GM19238 (cell line): ENCODE data around the gene DHRS11.

Source experiments
- DNase-seq: peaks from one replicate; pipeline ENCODE4 v3.0.0; 2011; ENCODE audit warnings: low spot score; ENCODE audit not compliant: insufficient read length

Gene DHRS11, protein sequence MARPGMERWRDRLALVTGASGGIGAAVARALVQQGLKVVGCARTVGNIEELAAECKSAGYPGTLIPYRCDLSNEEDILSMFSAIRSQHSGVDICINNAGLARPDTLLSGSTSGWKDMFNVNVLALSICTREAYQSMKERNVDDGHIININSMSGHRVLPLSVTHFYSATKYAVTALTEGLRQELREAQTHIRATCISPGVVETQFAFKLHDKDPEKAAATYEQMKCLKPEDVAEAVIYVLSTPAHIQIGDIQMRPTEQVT

DNA sequence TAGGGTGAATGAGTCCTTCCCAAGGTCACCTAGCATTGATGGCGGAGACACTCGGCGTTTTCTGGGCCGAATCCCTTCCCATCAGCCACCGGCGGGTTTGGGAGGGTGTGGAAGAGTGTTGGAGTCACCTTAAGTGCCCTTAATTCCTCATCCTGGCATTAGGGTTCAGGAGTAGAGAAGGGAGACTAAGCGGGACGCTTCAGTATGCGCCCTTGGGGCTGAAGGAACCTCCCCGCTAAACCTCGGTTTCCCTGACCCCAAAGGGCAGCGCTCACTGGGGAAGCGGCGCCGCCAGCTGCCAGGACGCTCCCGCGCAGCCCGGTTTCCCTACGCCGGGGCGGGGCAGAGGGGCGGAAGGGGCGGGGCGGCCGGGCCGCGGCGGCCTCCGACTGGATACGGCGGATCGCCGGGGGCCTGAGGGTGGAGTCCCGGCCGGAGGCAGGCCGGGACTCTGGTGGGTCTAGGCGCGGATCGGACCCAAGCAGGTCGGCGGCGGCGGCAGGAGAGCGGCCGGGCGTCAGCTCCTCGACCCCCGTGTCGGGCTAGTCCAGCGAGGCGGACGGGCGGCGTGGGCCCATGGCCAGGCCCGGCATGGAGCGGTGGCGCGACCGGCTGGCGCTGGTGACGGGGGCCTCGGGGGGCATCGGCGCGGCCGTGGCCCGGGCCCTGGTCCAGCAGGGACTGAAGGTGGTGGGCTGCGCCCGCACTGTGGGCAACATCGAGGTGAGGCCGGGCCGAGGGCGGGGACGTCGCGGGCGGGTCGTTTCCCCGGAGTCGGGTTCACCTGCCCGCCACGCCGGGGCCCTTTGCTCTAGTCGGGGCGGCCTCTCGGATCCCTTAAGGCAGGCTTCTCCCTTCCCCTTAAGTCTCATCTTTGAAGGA, at the start of gene DHRS11:
DHRS11 (plus strand) TSS at position 446 of the 882 bp plus-strand sequence; CDS start at position 577, 131 bp downstream.
- DNase-seq: peak; percentile 93

DNA sequence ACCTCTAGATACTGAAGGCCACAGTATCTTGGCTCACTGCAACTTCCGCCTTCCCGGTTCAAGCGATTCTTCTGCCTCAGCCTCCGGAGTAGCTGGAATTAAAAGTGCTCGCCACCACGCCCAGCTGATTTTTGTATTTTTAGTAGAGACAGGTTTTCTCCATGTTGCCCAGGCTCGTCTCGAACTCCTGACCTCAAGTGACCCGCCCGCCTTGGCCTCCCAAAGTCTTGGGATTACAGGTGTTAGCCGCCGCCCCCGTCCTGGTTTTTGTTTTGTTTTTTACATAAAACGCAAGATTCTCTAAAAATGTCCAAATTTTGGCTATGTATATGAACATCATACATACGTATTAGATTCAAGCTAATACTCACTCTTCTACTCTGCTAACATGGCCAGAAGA, 48.9 kb upstream of the DHRS11 start:
- no peak for DNase-seq

DNA sequence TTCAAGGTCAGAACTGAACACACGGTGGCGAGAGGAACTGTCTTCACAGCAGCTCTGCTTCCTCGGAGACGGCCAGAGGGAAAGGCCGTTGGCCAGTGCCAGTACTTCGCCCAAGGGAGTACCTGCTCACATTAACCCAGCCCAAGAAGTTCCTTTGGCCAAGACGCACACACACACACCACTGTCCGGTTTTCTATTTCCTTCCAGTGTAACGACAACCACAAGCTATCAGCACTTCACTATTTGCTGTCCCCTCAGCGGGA, 47.7 kb upstream of the DHRS11 start:
- DNase-seq: no peak

DNA sequence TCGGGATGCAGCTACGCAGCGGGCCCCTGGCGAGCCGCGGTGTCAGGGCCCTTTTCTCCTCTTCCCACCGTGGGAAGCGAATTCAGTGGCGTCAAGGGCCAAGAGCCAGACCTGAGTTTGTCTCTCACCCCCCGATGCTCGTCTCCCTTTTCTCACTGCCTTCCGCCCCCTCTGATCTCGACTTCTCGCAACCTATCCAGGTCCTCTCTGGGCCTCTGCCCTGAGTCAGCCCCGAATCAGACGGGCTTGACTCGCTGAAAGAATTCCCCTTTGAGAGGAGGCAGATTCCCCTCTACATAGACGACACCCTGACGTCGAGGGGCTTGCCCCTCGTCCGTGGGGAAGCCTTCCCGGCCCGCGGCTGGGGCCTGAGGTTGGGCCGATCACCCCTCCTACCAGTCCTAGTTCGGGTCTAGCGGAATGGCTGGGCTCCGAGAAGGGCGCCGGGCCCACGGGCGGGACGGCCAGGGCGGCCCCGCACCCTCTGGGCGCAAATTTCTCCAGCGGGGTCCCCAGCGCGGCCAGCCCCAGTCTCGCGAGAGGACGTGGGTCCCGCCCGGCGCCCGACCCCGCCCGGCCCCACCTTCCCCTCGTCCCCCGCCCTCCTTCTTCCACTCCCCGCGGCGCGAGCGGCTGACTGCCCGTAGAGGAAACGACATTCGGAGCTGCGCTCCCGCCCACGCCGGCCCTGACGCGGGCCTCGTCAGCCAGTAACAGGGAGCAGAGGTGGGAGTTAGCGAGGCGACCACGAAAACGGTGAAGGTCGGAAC, 47.2 kb upstream of the DHRS11 start, which contains the start of gene GGNBP2:
GGNBP2 (plus strand) TSS at position 613 of the 770 bp plus-strand sequence. CDS start 806 bp downstream, outside the sequence.
- DNase-seq: peak; percentile 80

DNA sequence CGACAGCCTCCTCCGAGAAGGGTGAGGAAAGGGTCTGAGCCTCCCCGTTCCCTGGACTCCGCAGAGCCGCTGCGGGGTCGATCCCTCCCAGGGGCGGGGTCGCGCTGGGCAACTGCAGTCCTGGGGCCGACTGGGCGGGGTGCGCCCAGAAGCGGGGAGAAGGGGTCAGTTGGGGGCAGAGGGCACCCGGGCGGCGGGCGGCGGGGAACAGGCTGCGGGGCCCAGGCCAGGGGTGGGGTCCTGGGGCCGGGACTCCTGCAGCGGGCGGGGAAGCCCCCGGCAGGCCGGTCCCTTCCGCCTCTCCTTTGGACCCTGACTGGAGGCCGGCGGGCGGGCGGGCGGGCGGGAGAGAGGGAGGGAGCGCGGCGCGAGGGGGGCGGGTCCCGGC, 46.6 kb upstream of the DHRS11 start:
- DNase-seq: no peak

DNA sequence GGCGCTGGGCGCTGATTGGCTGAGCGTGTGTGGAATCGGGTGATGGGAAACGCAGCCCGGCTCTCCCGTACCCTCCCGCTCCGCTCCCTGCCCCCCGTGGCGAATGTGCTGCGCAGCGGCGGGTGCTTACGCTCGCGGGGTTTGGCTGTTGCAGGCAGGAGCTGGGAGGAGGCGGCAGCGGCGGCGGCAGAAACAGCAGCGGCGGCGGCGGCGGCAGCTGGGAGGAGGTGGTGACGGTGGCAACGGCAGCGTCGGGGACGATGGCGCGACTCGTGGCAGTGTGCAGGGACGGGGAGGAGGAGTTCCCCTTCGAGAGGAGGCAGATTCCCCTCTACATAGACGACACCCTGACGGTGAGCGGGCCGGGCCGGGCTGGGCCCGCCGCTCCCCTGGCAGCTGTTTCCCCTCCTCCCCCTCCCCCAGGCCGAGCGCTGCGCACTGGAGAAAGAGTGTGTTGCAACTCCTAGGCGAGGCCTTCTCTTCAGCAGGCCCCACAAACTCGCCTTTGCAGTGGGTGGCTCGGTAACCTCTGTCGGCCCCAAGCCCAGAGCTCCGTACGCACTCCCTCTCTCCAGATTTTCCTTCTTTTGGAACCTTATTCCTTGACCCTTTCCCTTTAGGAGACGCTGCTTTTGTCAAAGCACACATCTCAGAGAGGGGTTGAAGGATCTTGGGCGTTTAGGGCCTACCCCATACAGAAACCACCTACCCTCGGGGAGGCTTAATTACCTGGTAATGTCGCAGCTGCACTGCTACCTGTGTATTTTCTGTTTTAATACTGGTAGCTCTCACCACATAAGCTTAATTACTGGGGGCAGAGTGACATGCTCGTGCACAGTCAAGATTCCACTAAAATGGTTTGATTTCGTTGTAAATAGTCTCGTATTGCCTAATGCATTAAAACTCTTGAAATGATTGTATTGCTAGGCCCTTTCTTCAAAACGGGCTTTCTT, 45.9 kb upstream of the DHRS11 start:
- peak; percentile 91 for DNase-seq

DNA sequence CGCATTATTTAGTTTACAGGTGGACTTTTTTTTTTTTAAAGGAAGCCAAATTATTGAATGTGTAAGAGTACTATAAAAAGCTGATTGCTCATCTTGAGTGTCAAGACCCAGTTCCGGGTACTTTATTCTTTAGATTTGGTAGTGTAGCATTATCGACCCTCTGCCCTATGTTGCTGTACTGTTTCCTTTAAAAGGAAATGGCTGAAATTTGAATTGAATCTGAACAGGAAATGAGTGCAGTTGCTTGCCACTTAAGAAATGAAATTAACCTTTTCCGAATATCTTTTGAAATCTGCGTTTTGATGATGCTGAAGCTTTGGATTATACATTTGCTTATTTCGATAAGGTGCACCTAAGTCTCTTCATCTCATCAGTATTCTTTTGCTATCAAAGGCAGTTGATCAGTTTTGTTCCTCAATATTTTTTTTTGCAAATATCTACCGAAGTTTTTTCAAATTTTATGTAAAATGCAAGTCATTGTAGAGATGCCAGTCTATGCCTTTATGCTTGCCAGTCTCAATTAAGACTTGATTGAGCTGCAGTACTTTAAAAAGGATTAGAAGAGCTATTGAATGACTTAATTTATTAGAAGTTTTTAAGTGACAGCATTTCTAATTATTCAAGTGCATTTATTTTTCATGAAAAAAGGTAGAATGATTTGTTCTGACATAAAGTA, 45.1 kb upstream of the DHRS11 start:
- no peak for DNase-seq

DNA sequence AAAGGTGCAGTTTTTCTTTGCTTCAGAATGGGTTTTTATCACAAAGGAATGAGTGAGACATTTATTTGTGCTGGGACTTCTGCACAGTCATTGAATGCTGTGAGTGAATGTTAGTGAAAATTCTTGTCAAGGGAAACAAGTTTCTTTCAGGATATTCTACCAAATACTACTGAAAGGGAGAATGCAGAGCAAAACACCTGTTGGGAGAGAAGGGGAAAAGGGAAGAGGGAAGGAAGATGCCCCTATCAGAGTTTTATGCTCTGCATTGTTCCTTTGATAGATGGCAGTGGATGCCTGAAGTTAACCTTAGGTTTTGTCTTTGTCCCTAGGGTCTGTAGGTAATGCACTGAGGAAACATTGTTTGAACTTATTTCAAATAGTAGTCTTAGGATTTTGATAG, 43.9 kb upstream of the DHRS11 start:
- no peak for DNase-seq

DNA sequence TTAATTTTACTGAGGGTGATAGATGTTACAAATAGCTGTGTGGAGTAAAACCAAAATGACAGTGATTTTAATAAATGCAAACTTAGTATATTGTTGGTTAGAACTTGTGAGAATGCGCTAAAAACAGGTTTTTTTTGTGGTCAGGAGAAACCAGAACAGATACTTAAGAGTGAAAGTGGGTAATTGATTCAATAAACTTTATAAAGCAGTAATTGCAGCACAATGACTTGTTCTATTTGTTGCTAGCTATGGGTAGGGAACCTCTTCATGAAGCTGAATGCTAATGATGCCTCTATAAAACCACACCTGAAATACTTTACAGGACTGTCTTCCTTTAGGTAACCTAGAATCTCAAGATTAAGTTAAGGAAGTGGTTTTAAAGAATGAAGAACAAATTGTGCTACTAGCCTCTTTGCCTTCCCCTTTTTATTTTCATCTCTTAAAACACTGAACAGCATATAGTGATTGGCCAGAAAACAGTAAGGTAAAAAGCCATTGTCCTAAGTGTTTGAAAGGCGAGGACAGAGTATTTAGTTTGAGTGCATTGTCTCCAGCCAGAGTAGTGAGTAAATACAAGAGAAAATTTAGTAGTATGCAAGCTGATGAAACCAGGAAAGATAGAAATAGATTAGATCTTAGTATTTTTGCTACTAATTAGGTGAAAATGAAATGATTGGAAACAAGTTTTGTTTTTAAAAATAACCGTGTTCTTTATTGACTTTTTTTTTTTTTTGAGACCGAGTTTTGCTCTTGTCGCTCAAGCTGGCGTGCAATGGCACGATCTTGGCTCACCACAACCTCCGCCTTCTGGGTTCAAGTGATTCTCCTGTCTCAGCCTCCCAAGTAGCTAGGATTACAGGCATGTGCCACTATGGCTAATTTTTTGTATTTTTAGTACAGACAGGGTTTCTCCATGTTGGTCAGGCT, 40.9 kb upstream of the DHRS11 start:
- no peak for DNase-seq

DNA sequence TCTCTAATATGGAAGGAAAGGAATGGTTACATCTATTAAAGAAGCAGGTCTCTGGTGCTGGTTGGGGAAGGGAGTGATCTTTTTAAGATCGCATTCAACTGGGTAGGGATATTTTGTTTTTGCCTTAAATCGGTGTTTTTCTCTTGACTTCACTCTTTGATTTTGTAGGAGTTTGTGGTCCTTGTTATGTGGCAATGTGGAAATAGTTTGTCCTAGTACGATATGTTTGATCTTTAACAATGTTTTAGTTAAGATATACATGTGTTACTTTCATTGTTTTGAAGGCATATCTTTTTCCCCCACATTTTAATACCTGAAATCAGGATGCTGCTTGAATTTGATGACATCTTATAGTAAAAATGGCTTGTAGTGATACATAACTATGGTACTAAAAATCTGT, 38.2 kb upstream of the DHRS11 start:
- no peak for DNase-seq

DNA sequence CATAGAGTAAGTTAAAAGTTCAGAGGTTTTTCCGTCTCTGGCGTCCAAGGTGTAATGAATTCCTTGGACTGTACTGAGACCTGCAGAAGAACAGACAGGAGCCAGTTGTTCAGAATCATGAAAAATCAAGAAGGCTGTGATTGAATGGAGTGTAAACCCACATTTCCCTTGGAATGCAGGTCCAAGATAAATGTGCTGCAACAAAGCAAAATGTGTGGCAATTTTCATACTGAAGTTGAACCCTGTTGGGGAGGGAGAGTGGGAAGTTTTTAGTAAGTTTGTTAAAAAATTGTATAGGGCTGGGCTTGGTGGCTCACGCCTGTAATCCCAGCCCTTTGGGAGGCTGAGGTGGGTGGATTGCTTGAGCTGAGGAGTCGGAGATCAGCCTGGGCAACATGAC, 25.6 kb upstream of the DHRS11 start:
- no peak for DNase-seq

DNA sequence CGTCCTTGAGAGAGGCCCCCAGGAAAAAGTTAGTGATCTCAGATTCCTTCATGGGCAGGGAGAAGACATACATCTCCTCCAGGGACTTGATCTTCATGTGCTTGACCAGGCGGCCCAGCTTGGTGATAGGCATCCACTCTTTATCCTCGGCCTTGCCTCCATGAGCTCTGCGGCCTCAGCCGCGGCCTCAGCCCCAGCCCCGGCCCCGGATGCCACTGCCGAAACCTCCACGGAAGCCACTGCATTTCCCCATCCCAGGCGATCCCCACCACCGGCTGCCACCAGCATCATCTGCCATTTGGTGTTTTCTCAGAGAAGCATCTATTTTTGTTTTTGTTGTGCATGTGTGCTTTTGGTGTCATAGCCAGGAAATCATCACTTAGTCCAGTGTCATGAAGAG, 16.7 kb upstream of the DHRS11 start:
- DNase-seq: no peak

DNA sequence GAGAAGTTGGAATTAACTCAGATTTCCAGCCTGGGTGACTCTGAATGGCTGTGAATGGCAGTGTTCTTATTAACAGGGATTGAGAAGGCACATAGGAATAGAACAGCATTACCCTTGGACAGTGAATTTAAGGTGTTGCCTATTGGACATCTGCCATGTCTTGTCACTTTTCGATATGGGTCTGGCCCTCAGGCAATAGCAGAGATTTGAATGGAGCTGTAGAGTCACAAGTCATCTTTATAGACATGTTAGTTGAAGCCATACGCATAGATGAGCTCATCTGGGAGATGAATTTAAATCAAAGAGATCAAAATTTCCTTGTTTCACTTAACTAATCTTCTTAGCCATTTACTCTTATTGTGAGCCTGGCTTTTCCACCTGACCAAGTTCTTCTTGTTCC, 14.9 kb upstream of the DHRS11 start:
- DNase-seq: no peak

DNA sequence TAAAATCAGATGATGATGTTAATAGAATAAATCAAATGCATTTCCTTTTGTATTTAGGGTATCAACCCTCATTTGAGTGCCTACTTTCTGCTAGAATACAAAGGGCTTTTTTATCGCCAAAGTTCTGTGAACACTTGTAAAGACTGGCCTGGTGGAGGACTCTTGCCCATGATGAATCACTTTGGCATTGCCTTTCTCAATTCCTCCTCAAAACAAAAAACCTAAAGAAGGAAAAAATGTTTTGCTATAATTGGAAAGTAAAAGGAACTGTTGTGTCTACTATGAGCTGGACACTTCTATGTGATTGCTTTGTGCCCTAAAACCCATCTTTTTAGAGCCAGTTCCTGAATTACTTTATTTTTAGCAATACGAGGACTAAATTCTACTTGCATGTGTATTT, 13.0 kb upstream of the DHRS11 start:
- DNase-seq: no peak

DNA sequence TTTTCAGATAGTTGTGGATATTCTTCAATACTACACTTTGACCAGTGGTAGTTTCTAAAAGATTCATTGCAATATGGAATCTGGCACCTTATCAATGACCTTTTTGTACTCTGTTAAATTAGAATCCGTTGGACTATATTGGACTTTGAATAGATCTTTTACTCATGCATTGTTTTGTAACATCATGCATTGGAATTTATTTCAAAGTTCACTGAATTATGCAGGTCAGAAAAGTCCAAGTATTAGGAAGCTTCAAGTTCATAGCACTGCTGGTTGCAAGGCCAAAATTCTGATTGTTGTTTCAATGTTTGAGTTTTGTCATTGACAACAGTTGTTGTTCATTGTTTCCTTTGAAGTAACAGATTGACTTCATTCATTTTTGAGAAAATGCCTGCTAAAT, 7.9 kb upstream of the DHRS11 start:
- no peak for DNase-seq

DNA sequence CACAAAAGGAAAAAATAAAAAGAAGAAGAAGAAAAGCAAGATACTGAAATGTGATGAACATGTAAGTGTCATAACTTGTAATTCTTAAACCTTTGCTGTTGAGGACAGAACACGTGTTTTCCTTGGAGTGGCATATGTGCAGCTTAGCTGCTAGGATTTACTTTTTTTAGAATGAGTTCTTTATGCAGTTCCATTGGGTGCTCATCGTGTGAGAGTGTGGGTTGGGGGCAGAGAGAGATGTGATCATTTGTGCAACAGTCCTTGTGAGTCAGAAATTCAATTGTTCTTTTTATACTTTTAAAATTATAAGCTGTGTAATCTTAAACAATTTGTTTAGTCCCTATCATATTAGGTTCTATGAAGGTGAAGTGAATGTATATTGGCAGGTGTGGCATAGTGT, 5.5 kb upstream of the DHRS11 start:
- no peak for DNase-seq

DNA sequence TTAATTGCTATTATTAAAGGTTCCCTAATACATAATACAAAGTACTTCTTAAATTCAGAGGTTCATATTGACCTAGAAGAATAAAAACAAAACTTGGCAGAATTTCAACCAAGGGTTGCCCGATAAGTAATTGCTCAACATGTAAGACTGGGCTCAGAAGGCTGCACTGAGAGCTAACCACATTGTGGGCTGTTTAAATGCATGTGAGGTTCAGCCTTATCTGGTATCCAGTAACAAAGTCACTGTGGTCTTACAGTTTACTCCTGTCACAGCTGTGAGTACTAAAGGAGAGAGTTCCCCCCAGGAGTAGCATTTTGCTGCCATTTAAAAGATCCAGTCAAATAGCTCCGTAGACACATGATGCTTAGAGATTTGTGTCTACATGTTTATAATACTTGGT, 1.6 kb upstream of the DHRS11 start:
- DNase-seq: no peak

DNA sequence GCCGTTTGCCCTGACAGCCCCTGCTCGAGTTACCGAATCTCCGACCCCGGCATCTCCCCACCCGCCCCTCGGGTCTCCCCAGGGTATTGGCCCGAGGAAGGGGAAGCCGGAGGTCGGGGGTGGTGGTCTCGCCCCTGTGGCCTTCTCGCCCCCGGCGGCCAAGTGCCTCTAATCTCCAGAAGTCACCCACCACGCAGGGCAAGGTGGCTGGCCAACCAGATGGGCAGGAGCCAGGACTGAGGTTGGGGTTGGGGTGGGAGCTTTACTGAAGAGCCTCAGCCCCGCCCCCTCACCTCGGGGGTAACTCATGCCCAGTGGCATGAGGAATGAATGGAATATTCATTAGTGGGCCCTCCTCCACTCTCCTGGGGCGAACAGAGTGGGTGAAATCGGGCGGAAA, 637 bp downstream of the DHRS11 start:
- no peak for DNase-seq

DNA sequence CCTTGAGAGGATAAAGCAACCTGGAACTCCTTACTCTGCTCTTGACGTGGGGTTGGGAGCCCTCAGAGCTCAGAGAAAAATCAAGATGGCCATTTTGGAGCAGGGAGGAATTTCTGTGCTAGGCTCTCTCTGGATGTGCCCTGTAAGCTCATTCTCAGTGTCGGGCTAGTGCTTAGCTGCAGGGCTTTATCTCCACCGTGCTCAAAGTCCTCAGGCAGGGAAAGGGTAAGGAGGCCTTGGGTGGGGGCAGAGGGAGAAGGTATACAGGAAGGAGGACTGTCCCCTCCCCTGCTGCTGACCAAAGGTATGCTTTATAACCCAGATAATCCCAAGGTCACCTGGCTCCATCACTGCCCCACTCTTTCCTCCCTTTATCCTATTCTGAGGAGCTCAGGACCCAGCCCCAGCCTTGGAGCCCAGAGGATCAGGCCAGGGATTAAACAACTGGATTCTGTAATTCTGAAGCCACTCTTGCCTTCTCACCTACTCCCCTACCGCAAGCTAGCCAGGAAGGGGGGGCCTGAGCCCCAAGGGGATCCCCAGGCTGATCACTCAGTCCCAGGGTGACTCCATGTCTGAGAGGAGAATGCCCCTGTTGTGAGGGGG, 1.1 kb downstream of the DHRS11 start:
- no peak for DNase-seq
